Amniotic stem cell (primary cell): ENCODE measurements around the gene PRKCE.

Experiments
- DNase-seq: peaks from one replicate; lab custom pipeline; 2025; lab: John Stamatoyannopoulos, UW

Gene PRKCE

GRCh38 chr2:45964906-45965305 is 313.4 kb downstream of the PRKCE start:
- no peak for DNase-seq

DNA sequence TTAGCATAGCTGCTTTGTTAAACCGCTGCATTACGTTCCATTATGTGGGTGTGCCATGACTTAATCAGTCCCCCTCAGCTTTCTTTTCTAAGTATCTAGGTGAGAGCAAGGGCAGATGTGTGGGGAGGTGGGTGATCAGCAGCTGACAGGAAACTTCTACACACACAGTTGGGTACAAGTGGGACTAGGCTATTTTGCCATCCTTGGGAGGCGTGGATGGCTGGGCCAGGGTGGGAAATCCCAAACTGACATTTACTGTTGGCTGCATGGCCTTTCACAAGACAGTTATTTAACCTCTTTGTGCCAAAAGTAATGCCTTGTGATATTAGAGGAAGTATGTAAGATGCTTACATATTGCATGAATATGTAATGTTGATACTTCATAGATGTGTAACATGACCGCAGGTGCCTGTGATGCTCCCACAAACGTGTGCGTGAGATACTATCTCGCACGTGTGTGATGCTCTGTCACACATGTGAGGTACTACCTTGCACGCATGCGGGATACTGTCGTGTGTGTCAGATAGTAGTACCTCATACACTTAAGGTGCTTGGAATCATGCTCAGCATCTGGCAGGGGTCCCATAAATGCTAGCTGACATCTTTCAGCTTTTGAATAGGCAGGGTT is 314.5 kb downstream of the PRKCE start:
- DNase-seq, result no peak

- DNase-seq, result no peak
These were observed 317.6 kb downstream of the PRKCE start for GRCh38 chr2:45968946-45969584.

- DNase-seq, result no peak
These were observed 322.0 kb downstream of the PRKCE start for GRCh38 chr2:45973426-45973825.

GRCh38 chr2:45974056-45974455 is 322.6 kb downstream of the PRKCE start:
- no peak for DNase-seq

DNA sequence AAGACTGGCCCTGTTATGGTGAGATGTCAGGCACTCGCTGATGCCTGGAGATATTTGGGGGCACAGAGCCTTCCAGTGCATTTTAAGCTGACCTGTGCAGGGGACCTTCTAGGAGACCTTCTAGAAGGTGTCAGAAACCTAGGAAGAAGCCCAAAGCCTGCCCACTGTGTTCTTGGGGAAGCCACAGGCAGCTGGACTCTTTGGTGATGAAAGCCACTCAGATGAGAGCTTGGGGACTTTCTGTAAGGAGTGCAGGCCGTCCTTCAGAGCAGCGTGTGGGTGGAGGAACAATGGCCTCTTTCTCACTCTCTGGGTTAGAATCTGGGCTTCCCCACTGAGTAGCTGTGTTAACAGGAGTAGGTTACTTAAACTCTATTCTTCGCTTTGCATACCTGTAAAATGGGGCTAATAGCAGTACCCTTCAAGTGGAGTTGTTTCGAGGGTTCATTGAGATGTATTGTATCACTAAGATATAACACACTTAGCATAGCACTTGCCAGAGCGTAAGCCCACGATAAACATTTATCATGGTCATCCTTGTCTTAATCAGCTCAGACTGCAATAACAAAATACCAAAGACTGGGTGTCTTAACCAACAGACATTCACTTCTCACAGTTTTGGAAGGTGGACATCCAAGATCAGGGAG is 323.4 kb downstream of the PRKCE start:
- DNase-seq, result no peak

DNA sequence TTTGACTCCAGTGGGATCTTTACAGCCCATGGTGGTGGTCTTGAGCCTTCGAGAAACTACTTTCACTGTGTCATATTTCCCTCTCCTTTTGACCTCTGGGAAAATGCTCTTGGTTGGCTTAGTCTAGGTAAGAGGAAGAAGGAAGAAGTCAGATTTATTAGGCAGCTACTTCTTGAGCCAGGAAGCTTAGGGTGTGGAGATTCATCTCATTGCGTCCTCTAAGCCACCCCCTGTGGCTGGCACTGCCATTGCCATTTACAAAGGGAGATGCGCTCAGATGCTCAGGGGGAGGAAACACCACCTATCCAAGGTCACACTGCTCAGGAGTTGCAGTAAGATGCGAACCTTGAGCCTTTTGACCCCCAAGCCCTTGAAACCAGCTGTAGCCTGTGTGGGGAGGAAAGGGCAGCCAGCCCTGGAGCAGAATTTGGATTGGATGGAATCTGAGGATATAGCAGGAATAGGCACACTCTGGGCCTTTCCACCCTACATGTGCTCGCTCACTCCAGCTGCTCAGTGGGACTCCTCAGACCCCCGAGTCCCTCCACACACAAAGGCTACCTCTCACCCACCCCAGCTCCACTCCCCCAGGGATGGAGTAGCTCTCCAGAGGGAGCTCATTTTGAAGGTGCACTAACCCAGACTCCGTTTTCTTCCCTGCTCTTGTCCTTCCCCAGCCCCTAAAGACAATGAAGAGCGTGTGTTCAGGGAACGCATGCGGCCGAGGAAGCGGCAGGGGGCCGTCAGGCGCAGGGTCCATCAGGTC is 324.5 kb downstream of the PRKCE start:
- DNase-seq, result no peak

GRCh38 chr2:45978302-45978859 is 326.9 kb downstream of the PRKCE start:
- no peak for DNase-seq

DNA sequence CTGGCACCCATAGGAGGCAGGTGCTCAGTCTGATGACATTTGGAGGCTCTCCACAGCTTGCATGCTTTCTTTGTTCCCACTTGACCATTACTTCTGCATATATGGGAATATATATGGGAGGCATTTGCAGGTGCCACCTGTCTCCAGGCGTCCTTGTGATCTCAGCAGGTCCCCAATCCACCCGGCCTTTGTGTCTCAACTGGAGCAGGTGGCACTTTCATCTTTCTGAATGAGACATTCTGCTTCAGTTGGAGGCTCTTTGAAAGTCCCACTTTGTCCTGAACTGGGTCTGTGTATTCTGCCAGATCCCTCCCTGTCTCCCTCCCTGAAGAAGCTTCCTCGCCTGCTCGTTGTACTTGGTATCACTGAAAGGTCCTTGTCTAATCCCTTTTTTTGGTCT is 327.6 kb downstream of the PRKCE start:
- DNase-seq, result no peak

GRCh38 chr2:45980161-45980865 is 328.8 kb downstream of the PRKCE start:
- DNase-seq, result no peak

- no peak for DNase-seq
These were observed 330.0 kb downstream of the PRKCE start for GRCh38 chr2:45981384-45981930.

GRCh38 chr2:45982096-45982495 is 330.6 kb downstream of the PRKCE start:
- no peak for DNase-seq

- DNase-seq, result no peak
These were observed 331.7 kb downstream of the PRKCE start for GRCh38 chr2:45983213-45983612.

- DNase-seq, result no peak
These were observed 332.9 kb downstream of the PRKCE start for GRCh38 chr2:45984366-45984765.

GRCh38 chr2:45984896-45985473 is 333.5 kb downstream of the PRKCE start:
- DNase-seq, result no peak

GRCh38 chr2:45986509-45986908 is 335.0 kb downstream of the PRKCE start:
- DNase-seq, result no peak

DNA sequence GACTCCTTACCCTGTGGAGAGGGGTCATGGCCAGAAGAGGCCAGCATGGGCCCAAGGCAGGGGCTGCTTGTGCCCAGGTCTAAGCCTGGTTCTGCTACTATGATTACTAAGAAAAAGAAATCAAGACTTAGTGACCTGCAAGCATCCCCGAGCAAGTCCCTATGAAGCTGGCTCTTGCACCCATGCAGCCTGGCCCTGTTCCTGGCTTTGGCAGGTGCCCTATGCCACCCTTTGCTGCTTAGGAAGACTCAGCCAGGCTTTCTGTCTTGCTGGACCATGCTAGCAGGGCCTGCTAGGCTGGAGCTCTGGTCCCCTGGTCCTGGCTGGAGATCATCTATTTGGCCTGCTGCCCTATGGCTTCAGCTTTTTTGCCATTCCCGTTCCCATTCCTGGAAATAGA is 336.4 kb downstream of the PRKCE start:
- DNase-seq, result no peak

DNA sequence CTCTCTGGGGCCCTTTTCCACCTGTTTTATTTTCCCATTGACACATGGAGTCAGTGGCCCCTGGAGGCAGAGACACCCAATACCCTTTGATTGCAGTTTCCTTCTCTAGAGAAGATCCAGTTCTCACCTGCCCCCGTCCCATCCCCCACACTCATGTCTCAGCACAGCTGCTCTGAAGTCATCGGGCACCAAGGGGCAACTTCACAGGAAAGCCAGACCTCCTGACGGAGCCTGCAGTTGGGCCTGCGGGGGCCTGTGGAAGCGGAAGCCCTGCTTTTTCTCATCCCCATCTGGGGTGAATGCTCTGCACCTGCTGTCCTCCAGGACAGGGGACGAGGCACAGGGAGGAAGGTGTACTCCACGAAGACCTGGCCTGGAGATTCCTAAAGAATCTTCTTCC is 337.4 kb downstream of the PRKCE start:
- DNase-seq, result no peak

DNA sequence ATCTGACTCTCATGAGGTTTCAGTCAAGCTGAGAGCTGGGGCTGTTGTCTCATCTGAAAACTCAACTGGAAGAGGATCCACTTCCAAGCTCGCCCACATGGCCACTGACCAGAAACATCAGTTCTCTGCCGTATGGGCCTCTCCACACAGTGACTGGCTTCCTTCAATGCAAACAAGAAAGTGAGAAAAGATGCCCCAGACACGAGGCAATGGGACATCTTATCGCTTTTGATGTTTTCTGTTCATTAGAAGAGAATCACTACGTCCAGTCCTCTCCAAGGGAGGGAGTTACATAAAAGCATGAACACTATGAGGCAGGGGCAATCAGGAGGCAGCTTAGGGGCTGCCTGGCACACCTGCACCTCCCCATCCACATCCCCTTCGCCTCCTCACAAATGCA is 338.7 kb downstream of the PRKCE start:
- DNase-seq, result no peak

DNA sequence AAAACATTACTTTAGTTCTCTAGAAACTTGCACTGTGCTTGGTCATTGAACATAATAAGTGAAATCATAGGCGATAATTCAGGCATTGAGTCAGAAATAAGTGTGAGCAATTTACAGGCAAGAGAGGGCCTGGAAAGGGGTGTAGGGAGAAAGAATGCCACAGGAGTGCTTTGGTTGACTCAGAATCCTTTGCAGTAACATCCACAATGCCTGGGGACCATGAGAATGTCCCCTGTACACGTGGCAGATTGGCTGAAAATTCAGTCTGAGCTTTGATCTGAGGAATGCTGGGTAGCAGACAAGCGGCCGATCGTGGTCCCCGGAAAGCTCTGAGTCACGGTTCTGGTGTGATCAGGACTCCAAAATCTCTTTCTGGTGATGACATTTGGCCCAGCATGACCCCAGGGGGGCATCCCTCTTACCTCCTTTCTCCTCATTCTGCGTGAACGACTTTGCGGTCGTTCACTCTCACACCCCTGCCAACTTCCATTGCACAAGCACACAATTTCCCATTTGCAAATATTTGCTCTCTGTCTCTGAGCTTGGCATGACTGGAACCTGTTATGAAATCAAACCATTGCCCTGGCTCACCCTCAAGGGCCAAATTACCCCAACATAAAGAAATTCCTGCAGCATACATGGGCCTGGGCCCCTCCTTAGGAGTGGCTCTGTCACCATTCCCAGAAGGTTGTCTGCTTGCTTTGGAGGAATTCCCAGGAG is 340.7 kb downstream of the PRKCE start:
- peak; percentile 26 for DNase-seq
